Muscle of leg (tissue), 9 donors: Measurements from ENCODE around the gene LDAH. TPM values are rescaled to one million over a fixed set of nuclear protein-coding genes. Genes with fewer than 3 reads are reported as not detected.

Source experiments
- polyA plus RNA-seq, 8 donors: library from polyadenylated mRNA; unstranded; fragments of 120-200 nt; gene quantifications; one replicate each; pipeline versions ENCODE4 v1.2.1 to v1.2.3, GENCODE V29; 2013; ENCODE audit warnings: inconsistent platforms in 1 of 8, low replicate concordance in 1 of 8; ENCODE audit not compliant: insufficient read length in 8 of 8, insufficient read depth in 1 of 8
- total RNA-seq: library from RNA; stranded (reverse); fragments of 120-200 nt; gene quantifications from one replicate; pipeline ENCODE4 v1.2.4, GENCODE V29; 2013

The LDAH gene
- total and polyA plus RNA-seq, 9 donors = 8.5 to 15.5 (median 10.9) TPM

Other genes starting within 250 kb of the LDAH start
- gene HS1BP3, start 172.0 kb downstream of the LDAH start, total RNA-seq = 9.8 TPM
- gene HS1BP3, start 172.0 kb downstream of the LDAH start, polyA plus RNA-seq = 10 to 100 TPM in 4 of 8 donors, 1 to 10 TPM in 4; 7.1 to 11.5 (median 9.8) TPM
- 0.62 TPM for gene GDF7, start 156.0 kb downstream of the LDAH start, total RNA-seq
- under 1 TPM; 0.29 to 0.81 (median 0.55) TPM for gene GDF7, start 156.0 kb downstream of the LDAH start, polyA plus RNA-seq
- 0.35 TPM for gene APOB, start 221.0 kb upstream of the LDAH start, total RNA-seq
- gene APOB, start 221.0 kb upstream of the LDAH start, polyA plus RNA-seq = 10 to 100 TPM in 1 of 8 donors, 1 to 10 TPM in 2, under 1 TPM in 5; 0.05 to 51.3 (median 0.21) TPM